Muscle of leg (tissue), 11 donors: ENCODE results near the gene RCVRN. TPM values are rescaled to one million over a fixed set of nuclear protein-coding genes. Genes with fewer than 3 reads are reported as not detected.

Experiments used
- DNase-seq: peaks from one replicate; pipeline ENCODE4 v3.0.0; 2013
- H3K27ac ChIP-seq: one replicate; pipeline ENCODE4 v1.5.1; 2013; ENCODE audit warnings: mild to moderate bottlenecking, low read length, control low read depth
- H3K27me3 ChIP-seq: one replicate; pipeline ENCODE4 v1.6.1; 2013; ENCODE audit warnings: low read length; ENCODE audit not compliant: control insufficient read depth, insufficient read depth
- H3K36me3 ChIP-seq: one replicate; pipeline ENCODE4 v1.6.1; 2013; ENCODE audit warnings: low read length; ENCODE audit not compliant: control insufficient read depth, insufficient read depth
- H3K4me1 ChIP-seq: one replicate; pipeline ENCODE4 v1.6.1; 2013; ENCODE audit warnings: low read length; ENCODE audit not compliant: control insufficient read depth, insufficient read depth
- H3K4me3 ChIP-seq: one replicate; pipeline ENCODE4 v1.5.1; 2013; ENCODE audit warnings: low read length, control low read depth
- H3K9me3 ChIP-seq: replicated peaks from 2 replicates; pipeline ENCODE4 v1.6.1; 2013; ENCODE audit warnings: low read depth, low read length; ENCODE audit not compliant: control insufficient read depth
- WGBS: methylation state at CpG from one replicate; pipeline ENCODE4 v1.1.5; 2013; ENCODE audit warnings: missing lambda C conversion rate; ENCODE audit not compliant: insufficient coverage; 5-methylcytosine and 5-hydroxymethylcytosine counted together
- polyA plus RNA-seq, 8 donors: library from polyadenylated mRNA; unstranded; fragments of 120-200 nt; gene quantifications; one replicate each; pipeline versions ENCODE4 v1.2.1 to v1.2.3, GENCODE V29; 2013; ENCODE audit warnings: inconsistent platforms in 1 of 8, low replicate concordance in 1 of 8; ENCODE audit not compliant: insufficient read length in 8 of 8, insufficient read depth in 1 of 8
- total RNA-seq: library from RNA; stranded (reverse); fragments of 120-200 nt; gene quantifications from one replicate; pipeline ENCODE4 v1.2.4, GENCODE V29; 2013

RCVRN gene
- total and polyA plus RNA-seq, 9 donors: 0.13 to 1.1 (median 0.60) TPM

DNA sequence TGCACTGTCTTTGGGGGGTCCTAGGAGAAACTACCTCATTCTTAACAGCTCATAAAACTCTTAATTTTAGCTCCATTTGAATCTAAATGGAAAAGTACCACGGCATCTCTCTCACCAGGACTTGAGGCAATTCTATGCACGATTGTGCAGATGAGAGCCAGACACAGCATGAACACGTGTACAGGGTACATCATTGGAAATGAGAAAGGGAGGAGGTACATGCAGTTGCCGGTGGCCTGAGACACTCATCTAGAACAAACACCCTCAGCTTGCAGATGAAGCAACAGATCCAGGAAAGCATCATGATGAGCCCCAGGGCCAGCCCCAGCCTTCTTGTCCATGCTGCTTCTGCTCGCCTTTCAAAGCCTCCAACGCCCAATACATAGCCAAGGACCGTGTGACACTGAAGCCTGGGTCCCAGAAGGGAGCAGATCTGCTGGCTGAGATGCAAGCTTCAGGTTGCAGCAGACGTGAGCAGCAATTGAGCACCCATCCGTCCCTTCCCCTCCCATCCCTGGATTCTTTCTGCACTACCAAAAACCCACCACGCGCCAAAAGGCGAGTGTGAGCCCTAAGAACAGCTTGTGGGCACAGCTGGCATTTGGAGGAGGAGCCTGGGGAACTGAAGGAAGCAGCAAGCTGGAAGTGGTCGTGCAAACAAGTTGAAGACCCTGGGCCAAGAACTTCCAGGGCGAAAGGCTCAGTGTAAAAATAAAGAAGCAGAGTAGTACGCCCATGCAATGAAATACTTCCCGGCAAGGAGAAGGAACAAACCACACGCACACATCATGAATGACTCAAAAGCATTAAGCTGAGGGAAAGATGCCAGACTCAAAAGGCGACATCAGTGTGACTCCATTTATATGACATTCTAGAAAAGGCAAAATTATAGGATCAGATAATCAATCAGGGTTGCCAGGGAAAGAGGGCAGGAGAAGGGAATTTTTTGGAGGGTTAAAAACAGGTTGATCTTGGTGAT, 7.3 kb upstream of the RCVRN start:
- 34% methylated on average over 3 of the region's 18 CpGs for WGBS
- peaks cover 9% of the 10 kb centered on the region for H3K4me1 ChIP-seq
- no peak for DNase-seq
- no peaks in the 10 kb centered on the region for H3K9me3 ChIP-seq
- H3K36me3 ChIP-seq: peaks cover 40% of the 10 kb centered on the region
- H3K27ac ChIP-seq: no peak overlapping the region
- no peak overlapping the region for H3K4me3 ChIP-seq
- peaks cover 4% of the 10 kb centered on the region for H3K27me3 ChIP-seq

DNA sequence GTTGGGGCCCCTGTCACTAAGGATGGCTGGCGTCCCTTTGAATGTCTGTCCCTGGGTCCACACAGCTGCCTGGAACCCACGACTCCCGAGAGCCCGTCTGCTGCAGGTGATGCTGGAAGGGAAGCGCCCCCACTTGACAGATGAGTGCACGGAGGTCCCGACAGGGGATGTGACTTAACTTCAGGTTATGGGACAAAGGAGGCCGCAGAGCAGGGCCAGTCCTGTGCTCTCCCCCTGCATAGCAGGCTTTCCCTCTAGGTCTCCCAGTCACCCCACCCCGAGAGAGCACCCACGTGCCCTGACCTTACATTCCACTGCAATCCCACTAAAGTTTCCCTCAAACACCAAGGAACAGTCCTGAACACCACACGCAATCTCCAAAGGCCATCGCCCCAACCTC, 6.0 kb upstream of the RCVRN start:
- Histone ChIP-seq H3K27me3 (peaks cover 7% of the 10 kb centered on the region), H3K9me3 (no peaks in the 10 kb centered on the region), H3K4me3 (no peak overlapping the region), H3K36me3 (peaks cover 29% of the 10 kb centered on the region), H3K4me1 (peaks cover 9% of the 10 kb centered on the region), H3K27ac (no peak overlapping the region)
- DNase-seq: no peak
- WGBS: 73% methylated on average over 8 of the region's 12 CpGs

DNA sequence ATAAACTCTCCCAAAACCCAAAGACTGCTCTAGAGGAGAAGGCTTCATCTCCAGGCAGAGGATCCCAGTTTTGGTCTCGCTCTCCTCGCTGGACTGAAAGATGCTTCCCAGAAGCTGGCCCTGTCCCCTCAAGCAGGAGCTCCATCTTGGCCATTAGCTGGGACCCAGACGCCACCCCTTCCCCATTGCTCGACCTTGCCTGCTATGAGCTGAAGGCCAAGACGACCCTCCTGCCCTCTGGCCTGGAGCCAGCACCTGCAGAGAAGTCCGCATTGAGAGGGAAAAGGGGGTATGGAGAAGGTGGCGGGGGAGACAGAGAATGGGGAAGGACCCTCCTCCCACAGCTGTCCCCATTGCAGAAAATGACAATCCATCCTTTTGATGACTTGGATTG, 3.6 kb upstream of the RCVRN start:
- 70% methylated on average over 3 of the region's 7 CpGs for WGBS
- peaks cover 9% of the 10 kb centered on the region for H3K4me1 ChIP-seq
- no peak for DNase-seq

DNA sequence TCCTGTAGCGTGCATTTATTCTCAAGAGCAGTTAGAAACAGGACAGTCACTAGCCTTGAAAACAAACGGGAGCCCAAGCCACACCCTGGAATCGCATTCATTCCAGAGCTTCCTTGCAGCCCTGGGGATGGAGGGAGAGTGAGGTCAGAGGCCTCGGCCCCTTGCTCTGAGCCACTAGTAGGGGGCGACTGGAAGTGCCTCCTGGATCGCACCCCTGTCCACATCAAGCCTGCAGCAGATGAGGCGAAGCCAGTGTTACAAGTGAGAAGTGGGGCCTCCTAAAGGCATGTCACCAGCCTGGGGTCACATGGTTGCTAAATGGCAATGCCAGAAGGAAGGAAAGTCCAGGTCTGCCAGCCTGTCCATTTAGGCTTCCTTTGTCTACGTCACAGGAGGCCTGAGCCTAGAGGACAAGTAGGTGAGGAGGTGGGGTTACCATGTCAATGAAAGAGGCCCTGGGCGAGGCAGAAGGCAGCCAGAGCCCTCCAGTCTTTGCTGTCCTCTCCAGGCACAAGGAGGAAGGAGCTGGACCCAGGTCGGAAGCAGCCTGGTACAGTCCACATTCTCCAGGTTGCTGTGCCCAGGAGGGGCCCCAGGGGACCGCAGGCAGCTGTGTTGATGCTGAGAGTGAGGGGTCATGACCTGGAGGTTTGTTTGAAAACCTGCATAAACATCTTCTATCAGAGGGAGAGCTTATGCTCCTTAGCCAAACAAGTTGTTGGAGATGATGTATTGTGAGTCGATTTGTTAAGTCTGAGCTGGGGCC, 3.0 kb upstream of the RCVRN start:
- 48% methylated on average over 4 of the region's 12 CpGs for WGBS
- DNase-seq: no peak
- H3K36me3 ChIP-seq: peaks cover 2% of the 10 kb centered on the region
- no peak overlapping the region for H3K4me3 ChIP-seq
- H3K9me3 ChIP-seq: no peaks in the 10 kb centered on the region
- H3K4me1 ChIP-seq: peaks cover 9% of the 10 kb centered on the region
- peaks cover 7% of the 10 kb centered on the region for H3K27me3 ChIP-seq
- no peak overlapping the region for H3K27ac ChIP-seq

More for the DNA sequence above, 3.6 kb upstream of the RCVRN start:
- no peak overlapping the region for H3K4me3 ChIP-seq
- H3K36me3 ChIP-seq: peaks cover 8% of the 10 kb centered on the region
- no peaks in the 10 kb centered on the region for H3K9me3 ChIP-seq
- H3K27me3 ChIP-seq: peaks cover 7% of the 10 kb centered on the region
- no peak overlapping the region for H3K27ac ChIP-seq

DNA sequence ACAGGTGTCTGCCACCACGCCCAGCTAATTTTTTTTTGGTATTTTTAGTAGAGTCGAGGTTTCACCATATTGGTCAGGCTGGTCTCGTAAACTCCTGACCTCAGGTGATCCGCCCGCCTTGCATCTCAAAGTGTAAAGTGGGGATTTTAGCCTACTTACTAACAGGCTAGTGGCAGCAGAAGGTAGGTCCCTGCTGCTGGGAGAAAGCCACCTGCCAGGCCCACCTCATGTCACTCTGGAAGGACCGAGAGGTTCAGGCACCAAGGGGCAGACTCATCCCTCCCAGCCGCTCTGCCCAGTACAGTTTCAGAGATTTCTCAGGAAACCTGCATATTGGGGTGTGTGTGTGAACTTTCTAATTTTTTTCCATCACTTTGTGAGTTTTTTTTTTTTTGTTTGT, 2.1 kb upstream of the RCVRN start:
- Histone ChIP-seq H3K27me3 (peaks cover 7% of the 10 kb centered on the region), H3K4me3 (no peak overlapping the region), H3K36me3 (no peaks in the 10 kb centered on the region), H3K9me3 (no peaks in the 10 kb centered on the region), H3K27ac (no peak overlapping the region), H3K4me1 (peaks cover 4% of the 10 kb centered on the region)
- WGBS: 86% methylated on average over 4 of the region's 7 CpGs
- no peak for DNase-seq

DNA sequence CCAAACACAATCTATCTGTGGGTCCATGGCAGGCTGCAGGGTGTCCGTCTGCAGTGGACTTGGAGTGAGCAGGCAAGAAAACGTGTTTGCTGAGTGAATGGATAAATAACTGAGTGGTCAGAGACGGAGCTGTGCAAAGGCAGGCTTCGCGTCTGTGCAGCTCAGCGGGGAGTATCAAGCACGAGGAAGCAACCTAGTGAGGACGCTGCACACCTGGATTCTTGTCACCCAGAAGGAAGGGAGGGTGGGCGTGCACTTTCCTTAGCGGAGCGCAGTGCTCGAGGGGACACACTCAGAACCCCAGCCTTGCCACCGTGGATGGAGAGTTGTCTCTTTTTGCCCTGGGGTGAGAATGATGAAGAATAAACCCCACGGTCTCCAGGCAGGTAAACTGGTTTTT, 1.5 kb upstream of the RCVRN start:
- peaks cover 4% of the 10 kb centered on the region for H3K4me1 ChIP-seq
- DNase-seq: no peak
- no peak overlapping the region for H3K4me3 ChIP-seq
- no peak overlapping the region for H3K27ac ChIP-seq
- 68% methylated on average over 13 of the region's 14 CpGs for WGBS
- no peaks in the 10 kb centered on the region for H3K36me3 ChIP-seq
- peaks cover 7% of the 10 kb centered on the region for H3K27me3 ChIP-seq
- H3K9me3 ChIP-seq: no peaks in the 10 kb centered on the region

DNA sequence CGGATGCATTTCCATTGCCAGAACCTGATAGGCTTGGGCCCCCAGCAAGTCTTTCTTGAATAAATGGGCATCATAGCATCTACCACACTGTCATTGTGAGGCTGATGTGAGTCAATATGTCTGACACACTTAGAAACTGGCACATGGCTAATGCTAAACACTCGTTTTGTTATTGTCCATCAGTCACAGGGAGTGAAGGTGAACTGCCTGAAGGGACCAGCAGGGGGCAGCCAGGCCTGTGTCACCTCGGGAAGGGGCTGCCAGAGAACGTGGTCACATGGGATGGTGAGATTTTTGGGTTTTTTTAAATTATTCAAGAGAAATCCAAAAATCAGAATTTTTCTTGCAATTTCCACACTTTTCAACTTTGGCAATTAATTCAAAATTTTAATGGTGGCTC, 831 bp upstream of the RCVRN start:
- no peak for DNase-seq
- H3K27me3 ChIP-seq: peaks cover 7% of the 10 kb centered on the region
- H3K4me3 ChIP-seq: no peak overlapping the region
- H3K27ac ChIP-seq: no peak overlapping the region
- no peaks in the 10 kb centered on the region for H3K9me3 ChIP-seq
- H3K36me3 ChIP-seq: no peaks in the 10 kb centered on the region
- peaks cover 6% of the 10 kb centered on the region for H3K4me1 ChIP-seq
- 44% methylated on average over 2 of the region's 4 CpGs for WGBS

DNA sequence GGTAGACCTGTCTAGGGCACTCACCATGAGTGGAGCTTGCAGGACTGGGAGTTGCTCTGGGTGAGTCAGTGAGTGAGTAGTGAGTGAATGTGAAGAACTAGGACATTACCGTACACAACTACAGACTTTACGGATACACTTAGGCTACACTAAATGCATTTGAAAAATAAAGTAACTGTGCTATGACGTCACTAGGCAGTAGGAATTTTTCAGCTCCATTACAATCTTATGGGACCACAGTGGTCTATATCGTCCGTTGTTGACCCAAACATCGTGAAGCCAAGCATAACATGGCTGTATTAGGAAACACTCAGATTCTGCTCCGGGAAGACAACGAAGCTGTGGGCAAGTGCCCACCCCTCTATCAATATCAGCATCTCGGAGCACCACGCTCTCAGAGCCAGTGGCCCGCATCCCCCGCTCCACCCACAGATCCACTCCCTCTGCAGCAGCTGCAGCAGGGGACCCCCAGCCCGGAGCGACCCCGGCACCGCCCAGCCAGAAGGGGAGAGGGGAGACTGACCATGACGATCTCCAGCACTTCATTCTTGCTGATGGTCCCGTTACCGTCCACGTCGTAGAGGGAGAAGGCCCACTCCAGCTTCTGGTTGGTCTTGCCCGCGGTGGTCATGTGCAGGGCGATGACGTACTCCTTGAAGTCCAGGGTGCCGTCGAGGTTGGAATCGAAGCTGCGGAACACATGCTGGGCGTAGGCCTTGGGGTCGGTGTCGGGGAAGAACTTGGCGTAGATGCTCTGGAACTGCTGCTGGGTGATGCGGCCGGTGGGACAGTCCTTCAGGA, 594 bp downstream of the RCVRN start:
- Histone ChIP-seq H3K4me3 (no peak overlapping the region), H3K27me3 (peaks cover 9% of the 10 kb centered on the region), H3K36me3 (no peaks in the 10 kb centered on the region), H3K4me1 (peaks cover 11% of the 10 kb centered on the region), H3K9me3 (no peaks in the 10 kb centered on the region), H3K27ac (no peak overlapping the region)
- WGBS: 96% methylated on average over 31 of the region's 35 CpGs
- DNase-seq: no peak

DNA sequence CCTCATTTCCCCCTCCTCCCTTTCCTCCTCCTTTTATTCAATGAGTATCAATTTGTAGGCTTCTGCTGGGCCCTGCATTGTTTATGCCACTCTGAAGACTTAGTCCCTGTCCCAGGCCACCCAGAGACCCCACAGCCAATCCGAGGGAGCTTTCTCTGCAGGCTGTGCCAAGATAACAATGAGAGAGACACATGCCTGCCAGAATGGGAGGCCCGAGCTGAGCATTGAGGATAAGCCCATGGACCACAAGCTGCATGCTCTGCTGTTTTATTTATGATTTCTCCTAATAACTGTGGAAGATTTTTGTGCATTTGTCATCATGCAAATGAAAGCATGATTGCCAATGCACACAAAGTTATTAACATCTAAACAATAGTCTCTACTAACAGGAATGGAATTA, 3.0 kb downstream of the RCVRN start:
- peak; percentile 66 for DNase-seq
- no CpG with 5 or more reads among the region's 2 CpGs for WGBS
- H3K36me3 ChIP-seq: no peaks in the 10 kb centered on the region
- no peak overlapping the region for H3K4me3 ChIP-seq
- no peak overlapping the region for H3K27ac ChIP-seq
- H3K27me3 ChIP-seq: peaks cover 10% of the 10 kb centered on the region
- peaks cover 10% of the 10 kb centered on the region for H3K4me1 ChIP-seq
- H3K9me3 ChIP-seq: no peaks in the 10 kb centered on the region
